Fibroblast of skin of left biceps (primary cell): ENCODE data around the gene MRPS22.
"Not testable (repeated sequence)": the region's sequence is repeated elsewhere in the genome, so short reads cannot be mapped to it uniquely, and the experiment has no call there.

Experiments
- DNase-seq, 2 experiments: peaks; one replicate each; pipeline ENCODE4 v3.0.0-alpha.2; 2013; ENCODE audit warnings: low read depth in 2 of 2

MRPS22 gene

DNA sequence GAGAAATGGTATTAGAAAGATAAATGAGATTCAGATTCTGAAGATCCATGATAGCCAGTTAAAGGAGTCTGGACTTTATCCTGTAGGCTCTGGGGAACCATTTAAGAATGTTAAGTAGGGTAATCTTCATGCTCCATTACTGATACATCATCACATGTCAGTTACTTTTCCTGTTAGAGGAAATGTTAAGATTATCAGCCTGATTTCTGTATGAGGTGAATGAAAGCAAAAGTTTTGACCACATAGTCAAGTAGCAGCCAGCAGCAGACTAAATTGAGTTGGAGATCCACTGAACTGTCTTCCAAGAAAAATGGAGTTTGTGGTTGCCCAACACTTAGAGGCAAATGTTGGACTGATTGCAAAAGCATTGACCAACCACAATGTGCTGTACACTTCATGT, 50.3 kb downstream of the MRPS22 start:
- no peak for DNase-seq

GRCh38 chr3:139396707-139397106, 52.9 kb downstream of the MRPS22 start:
- DNase-seq = no peak

DNA sequence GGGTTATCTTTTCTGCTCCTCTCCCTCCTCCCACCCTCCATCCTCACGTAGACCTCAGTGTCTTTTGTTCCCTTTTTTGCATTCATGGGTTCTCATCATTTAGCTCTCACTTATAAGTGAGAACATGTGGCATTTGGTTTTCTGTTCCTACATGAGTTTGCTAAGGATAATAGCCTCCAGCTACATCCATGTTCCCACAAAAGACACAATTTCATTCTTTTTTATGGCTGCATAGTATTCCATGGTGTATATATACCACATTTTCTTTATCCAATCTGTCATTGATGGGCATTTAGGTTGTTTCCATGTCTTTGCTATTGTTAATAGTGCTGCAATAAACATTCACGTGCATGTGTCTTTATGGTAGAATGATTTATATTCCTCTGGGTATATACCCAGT, 57.3 kb downstream of the MRPS22 start:
- DNase-seq = not testable (repeated sequence)
